OCI-LY7 (cell line): ENCODE measurements around the gene POR. TPM values are rescaled to one million over a fixed set of nuclear protein-coding genes. Genes with fewer than 3 reads are reported as not detected.

Experiments
- BruUV-seq: library from RNA; stranded (reverse); fragments of 400-500 nt; replicated peaks from 2 replicates; lab custom pipeline; 2021; lab: Mats Ljungman, UMichigan
- CTCF ChIA-PET: fragments of 300-600 bp; sonication (Branson Sonifier 250); formaldehyde crosslinking; loops from one replicate; lab custom pipeline; 2022; ENCODE audit warnings: antibody characterized with exemption; ENCODE audit not compliant: unreplicated experiment; lab: Charles Lee
- POLR2A ChIA-PET: fragments of 300-600 bp; sonication (Branson Sonifier 250); formaldehyde crosslinking; loops from one replicate; lab custom pipeline; 2022; ENCODE audit warnings: antibody characterized with exemption; lab: Charles Lee
- DNase-seq: peaks from one replicate; pipeline ENCODE4 v3.0.0-alpha.2; 2015; ENCODE audit warnings: low spot score
- H2AFZ ChIP-seq: fragments of 200-600 bp; sonication (generic), shearing (Covaris generic); 2 replicates; pipeline ENCODE4 v1.6.1; 2014; ENCODE audit warnings: mild to moderate bottlenecking, antibody characterized with exemption, low read length, moderate library complexity
- H3K27ac ChIP-seq: fragments of 200-600 bp; sonication (generic); 2 replicates; pipeline ENCODE4 v1.5.1; 2014; ENCODE audit warnings: mixed run types, low read depth, mild to moderate bottlenecking, moderate library complexity, low read length, inconsistent platforms; ENCODE audit not compliant: poor library complexity, severe bottlenecking
- H3K36me3 ChIP-seq: fragments of 200-600 bp; sonication (generic); 2 replicates; pipeline ENCODE4 v1.6.1; 2014; ENCODE audit warnings: mild to moderate bottlenecking, antibody characterized with exemption, low read length, moderate library complexity, mixed read lengths; ENCODE audit not compliant: insufficient read depth
- H3K4me1 ChIP-seq: fragments of 200-600 bp; sonication (generic); 2 replicates; pipeline ENCODE4 v1.5.1; 2014; ENCODE audit warnings: mild to moderate bottlenecking, low read length; ENCODE audit not compliant: insufficient read depth, poor library complexity, severe bottlenecking
- H3K4me2 ChIP-seq: fragments of 200-600 bp; sonication (generic); 2 replicates; pipeline ENCODE4 v1.6.1; 2014; ENCODE audit warnings: mild to moderate bottlenecking, low read length
- H3K4me3 ChIP-seq: fragments of 200-600 bp; sonication (generic); 2 replicates; pipeline ENCODE4 v1.5.1; 2014; ENCODE audit warnings: mild to moderate bottlenecking, low read depth, low read length; ENCODE audit not compliant: poor library complexity, severe bottlenecking
- H3K79me2 ChIP-seq: fragments of 200-600 bp; sonication (generic); 2 replicates; pipeline ENCODE4 v1.6.1; 2016; ENCODE audit warnings: low read depth, mild to moderate bottlenecking, low read length, moderate library complexity, mixed read lengths; ENCODE audit not compliant: insufficient read depth
- H3K9me2 ChIP-seq: fragments of 200-600 bp; sonication (generic); 2 replicates; pipeline ENCODE4 v1.6.1; 2016; ENCODE audit warnings: mild to moderate bottlenecking, low read length, mixed read lengths; ENCODE audit not compliant: insufficient read depth
- H3K9me3 ChIP-seq: fragments of 200-600 bp; sonication (generic); 2 replicates; pipeline ENCODE4 v1.6.1; 2014; ENCODE audit warnings: mild to moderate bottlenecking, mixed run types, low read length, mixed read lengths
- H4K20me1 ChIP-seq: fragments of 200-600 bp; sonication (generic); 2 replicates; pipeline ENCODE4 v1.6.1; 2014; ENCODE audit warnings: mild to moderate bottlenecking, antibody characterized with exemption, low read length, moderate library complexity, mixed read lengths; ENCODE audit not compliant: insufficient read depth
- EZH2phosphoT487 ChIP-seq: fragments of 200-600 bp; sonication (generic); IDR thresholded peaks from 2 replicates; pipeline ENCODE4 v1.6.1; 2018; ENCODE audit warnings: low read depth, borderline replicate concordance, mild to moderate bottlenecking, mixed run types, antibody characterized with exemption, low read length, moderate library complexity, mixed read lengths
- intact Hi-C: fragments of 100-400 bp; cut with micrococcal nuclease; formaldehyde crosslinking; loops from one replicate; pipeline ENCODE4 v1.10.0; 2022; ENCODE audit not compliant: unreplicated experiment
- total RNA-seq, 2 experiments: library from RNA; depleted of rRNA in 1 of 2; stranded (reverse); fragments of >200 nt in 1 of 2; shearing (Covaris generic) in 1 of 2; gene quantifications; 2 replicates each; pipeline ENCODE4 v1.2.3, GENCODE V29; 2014 to 2022
- TF ChIP-seq, protein P1 (sequence below): fragments of 200-600 bp; sonication (generic); conservative IDR thresholded peaks from 2 replicates; pipeline ENCODE4 v1.5.1; 2014; ENCODE audit warnings: mild to moderate bottlenecking, antibody characterized with exemption, low read length, moderate library complexity, mixed read lengths

Gene POR
- total RNA-seq, 2 experiments from 2014 or later, result 41.5 to 45.2 TPM

DNA sequence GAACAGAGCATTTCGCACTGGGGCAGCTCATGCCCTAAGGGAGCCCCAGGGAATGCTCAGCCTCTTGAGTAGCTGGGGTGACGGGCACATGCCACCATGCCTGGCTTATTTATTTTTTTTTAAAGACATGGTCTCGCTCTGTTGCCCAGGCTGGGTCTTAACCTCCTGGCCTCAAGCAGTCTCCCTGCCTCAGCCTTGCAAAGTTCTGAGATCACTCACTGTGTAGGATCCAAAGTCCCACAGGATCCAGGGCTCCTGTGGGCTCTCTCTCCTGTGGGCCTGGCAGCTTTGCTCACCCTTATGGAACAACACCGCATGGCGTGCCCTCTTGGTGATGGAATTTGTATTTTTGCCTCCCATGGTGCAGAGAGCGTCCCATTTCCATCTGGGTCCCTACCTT is 45.4 kb downstream of the POR start:
- TF ChIP-seq, protein P1, sequence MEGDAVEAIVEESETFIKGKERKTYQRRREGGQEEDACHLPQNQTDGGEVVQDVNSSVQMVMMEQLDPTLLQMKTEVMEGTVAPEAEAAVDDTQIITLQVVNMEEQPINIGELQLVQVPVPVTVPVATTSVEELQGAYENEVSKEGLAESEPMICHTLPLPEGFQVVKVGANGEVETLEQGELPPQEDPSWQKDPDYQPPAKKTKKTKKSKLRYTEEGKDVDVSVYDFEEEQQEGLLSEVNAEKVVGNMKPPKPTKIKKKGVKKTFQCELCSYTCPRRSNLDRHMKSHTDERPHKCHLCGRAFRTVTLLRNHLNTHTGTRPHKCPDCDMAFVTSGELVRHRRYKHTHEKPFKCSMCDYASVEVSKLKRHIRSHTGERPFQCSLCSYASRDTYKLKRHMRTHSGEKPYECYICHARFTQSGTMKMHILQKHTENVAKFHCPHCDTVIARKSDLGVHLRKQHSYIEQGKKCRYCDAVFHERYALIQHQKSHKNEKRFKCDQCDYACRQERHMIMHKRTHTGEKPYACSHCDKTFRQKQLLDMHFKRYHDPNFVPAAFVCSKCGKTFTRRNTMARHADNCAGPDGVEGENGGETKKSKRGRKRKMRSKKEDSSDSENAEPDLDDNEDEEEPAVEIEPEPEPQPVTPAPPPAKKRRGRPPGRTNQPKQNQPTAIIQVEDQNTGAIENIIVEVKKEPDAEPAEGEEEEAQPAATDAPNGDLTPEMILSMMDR, result no peak
- TF ChIP-seq EZH2phosphoT487, result no peak
- CTCF ChIA-PET, result interaction anchor here (0.8 kb wide), 1 partner anchor 60 kb away, joined by 3 read pairs; no protein-coding TSS in a partner anchor
- DNase-seq, result no peak
- no peaks in the 10 kb centered on the region for H3K9me3 ChIP-seq
- H3K4me2 ChIP-seq, result no peak overlapping the region
- POLR2A ChIA-PET, result interaction anchor here (0.5 kb wide), 1 partner anchor 10 kb away, joined by 3 read pairs; no protein-coding TSS in a partner anchor
- no TSS peak for BruUV-seq
- no peaks in the 10 kb centered on the region for H3K79me2 ChIP-seq
- H3K4me3 ChIP-seq, result no peak overlapping the region
- no peaks in the 10 kb centered on the region for H3K9me2 ChIP-seq
- no peak overlapping the region for H2AFZ ChIP-seq
- H4K20me1 ChIP-seq, result no peaks in the 10 kb centered on the region
- intact Hi-C loops, result no loop called here
- peaks cover 25% of the 10 kb centered on the region for H3K36me3 ChIP-seq
- H3K27ac ChIP-seq, result no peak overlapping the region
- H3K4me1 ChIP-seq, result no peaks in the 10 kb centered on the region

DNA sequence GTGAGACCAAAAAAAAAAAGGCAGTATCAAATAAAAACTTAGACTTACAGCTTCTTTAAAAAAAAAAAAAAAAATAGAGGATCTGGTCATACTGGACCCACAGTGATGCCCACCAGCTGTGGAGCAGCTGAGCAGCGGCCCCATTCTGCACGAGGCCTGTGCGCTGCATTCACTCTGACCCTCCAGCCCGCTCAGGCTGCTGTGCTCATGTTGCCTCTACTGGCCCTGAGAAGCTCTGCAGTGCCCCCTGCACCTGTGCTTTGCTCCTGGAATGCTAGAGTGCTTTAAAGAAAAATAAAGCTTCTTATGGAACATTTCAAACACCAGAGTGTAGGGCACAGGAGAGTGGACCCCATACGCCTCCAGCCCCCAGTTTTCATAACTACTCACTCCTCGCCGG is 46.3 kb downstream of the POR start:
- Histone ChIP-seq H4K20me1 (no peaks in the 10 kb centered on the region), H3K27ac (no peak overlapping the region), H3K4me3 (no peak overlapping the region), H3K9me2 (no peaks in the 10 kb centered on the region), H3K36me3 (peaks cover 18% of the 10 kb centered on the region), H3K4me2 (no peak overlapping the region), H3K9me3 (no peaks in the 10 kb centered on the region), H2AFZ (no peak overlapping the region), H3K79me2 (no peaks in the 10 kb centered on the region), H3K4me1 (no peaks in the 10 kb centered on the region)
- DNase-seq, result peak; percentile 9
- no peak for TF ChIP-seq EZH2phosphoT487
- TF ChIP-seq, protein P1, result 0 out of 2 replicates have a peak, but pooled peaks have one; percentile 29
- POLR2A ChIA-PET, result no interaction called here
- CTCF ChIA-PET, result interaction anchor here (0.8 kb wide), 1 partner anchor 59 kb away, joined by 3 read pairs; no protein-coding TSS in a partner anchor
- no TSS peak for BruUV-seq
- intact Hi-C loops, result no loop called here

DNA sequence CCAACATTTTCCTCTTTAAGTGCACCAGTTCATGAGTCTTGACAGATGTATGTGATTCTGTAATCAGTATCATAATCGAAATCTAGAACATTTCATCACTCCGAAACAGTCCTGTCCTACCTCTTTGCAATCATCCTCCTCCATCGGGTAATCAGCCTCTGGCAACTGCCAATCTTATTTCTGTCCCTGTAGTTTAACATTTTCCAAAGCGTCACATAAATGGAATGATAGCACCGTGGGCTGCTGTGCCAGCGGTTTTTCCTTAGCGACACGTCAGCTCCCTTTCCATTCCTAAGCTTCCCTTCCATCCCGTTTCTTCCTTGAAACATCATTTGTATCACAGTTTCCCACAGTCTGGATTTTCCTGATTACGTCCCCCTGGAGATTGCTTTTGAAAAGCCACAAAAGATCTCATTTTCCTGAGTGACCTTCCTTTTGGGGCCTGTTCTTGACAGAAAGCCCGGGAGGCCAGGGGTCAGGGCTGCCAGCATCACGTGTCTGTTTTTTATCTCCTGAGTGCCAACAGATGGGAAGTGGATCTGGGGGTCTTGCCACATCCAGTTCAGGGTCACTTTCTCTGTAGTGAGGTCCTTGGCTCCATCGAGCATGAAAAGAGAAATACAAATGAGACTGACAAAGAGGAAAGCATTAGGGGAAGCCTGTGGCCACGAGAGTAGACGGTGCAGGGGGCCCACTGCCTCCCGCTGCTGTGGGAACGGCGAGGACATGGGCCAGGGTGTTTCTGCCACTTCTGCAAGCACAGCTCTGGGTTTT is 47.8 kb downstream of the POR start:
- TF ChIP-seq EZH2phosphoT487, result no peak
- TF ChIP-seq, protein P1, result no peak
- Histone ChIP-seq H3K4me1 (no peaks in the 10 kb centered on the region), H2AFZ (no peak overlapping the region), H3K4me2 (no peak overlapping the region), H4K20me1 (no peaks in the 10 kb centered on the region), H3K36me3 (peaks cover 7% of the 10 kb centered on the region), H3K27ac (no peak overlapping the region), H3K4me3 (no peak overlapping the region), H3K79me2 (no peaks in the 10 kb centered on the region), H3K9me3 (no peaks in the 10 kb centered on the region), H3K9me2 (no peaks in the 10 kb centered on the region)
- POLR2A ChIA-PET, result no interaction called here
- no TSS peak for BruUV-seq
- intact Hi-C loops, result no loop called here
- DNase-seq, result no peak
- CTCF ChIA-PET, result no interaction called here
